Upper lobe of left lung (tissue), 6 donors: ENCODE measurements around the gene TMEM117. TPM values are rescaled to one million over a fixed set of nuclear protein-coding genes. Genes with fewer than 3 reads are reported as not detected.

Experiments used
- ATAC-seq, 2 donors: fragments of 200-7000 bp; cut with Tn5 transposase; one replicate each; pipeline ENCODE4 v1.9.1; 2022; ENCODE audit warnings: mild to moderate bottlenecking in 2 of 2, moderate library complexity in 2 of 2; ENCODE audit not compliant: low FRiP score in 2 of 2
- DNase-seq, 2 donors: peaks; one replicate each; pipeline ENCODE4 v3.0.0-alpha.2; 2019 to 2020
- H3K27ac ChIP-seq, 4 donors: fragments of 200-600 bp; sonication (generic); one replicate each; pipeline ENCODE4 v1.5.1; 2016 to 2019
- H3K27me3 ChIP-seq, 4 donors: fragments of 200-600 bp; sonication (generic); one replicate each; pipeline ENCODE4 v1.5.1; 2017 to 2019
- H3K36me3 ChIP-seq, 4 donors: fragments of 200-600 bp; sonication (generic); one replicate each; pipeline ENCODE4 v1.5.1; 2016 to 2019
- H3K4me1 ChIP-seq, 4 donors: fragments of 200-600 bp; sonication (generic); one replicate each; pipeline ENCODE4 v1.5.1; 2018 to 2019
- H3K4me3 ChIP-seq, 4 donors: fragments of 200-600 bp; sonication (generic); one replicate each; pipeline ENCODE4 v1.5.1; 2017 to 2019; ENCODE audit warnings: mild to moderate bottlenecking in 2 of 4, moderate library complexity in 1 of 4
- H3K9me3 ChIP-seq, 4 donors: fragments of 200-600 bp; sonication (generic); one replicate each; pipeline ENCODE4 v1.5.1; 2018 to 2019
- EP300 ChIP-seq, 4 donors: sonication (generic); formaldehyde crosslinking; IDR thresholded peaks; one replicate each; pipeline ENCODE4 v1.5.1; 2017; ENCODE audit warnings: antibody characterized with exemption in 4 of 4, control low read depth in 2 of 4
- POLR2A ChIP-seq, 4 donors: fragments of 450-650 bp; IDR thresholded peaks; one replicate each; pipeline ENCODE4 v1.5.1; 2016 to 2017; ENCODE audit warnings: antibody characterized with exemption in 4 of 4, mild to moderate bottlenecking in 2 of 4
- POLR2AphosphoS5 ChIP-seq, 2 donors: sonication (generic); formaldehyde crosslinking; IDR thresholded peaks; one replicate each; pipeline ENCODE4 v1.5.1; 2017; ENCODE audit warnings: antibody characterized with exemption in 2 of 2
- WGBS, 2 donors: methylation state at CpG; one replicate each; pipeline ENCODE4 v1.1.5; 2017 to 2018; 5-methylcytosine and 5-hydroxymethylcytosine counted together
- total RNA-seq, 6 donors: library from RNA; depleted of rRNA in 4 of 6; stranded (reverse); fragments of >200 nt in 4 of 6; gene quantifications; one replicate each; pipeline versions ENCODE4 v1.1.0 to v1.2.1, GENCODE V29; 2016 to 2021
- TF ChIP-seq, protein P1 (sequence below), 6 experiments: fragments of 450-650 bp in 4 of 6; fragments of 200-600 bp in 2 of 6; sonication (generic) in 2 of 6; IDR thresholded peaks; one replicate each; pipeline ENCODE4 v1.5.1; 2016 to 2019; ENCODE audit warnings: antibody characterized with exemption in 6 of 6
- donor health status: DM: no; HTN: no; CAD: no; lungs with moderate emphysema.
- donor health status: DM: no; HTN: yes; CAD: no; lungs with severe emphysema.

Gene TMEM117
- total RNA-seq, 6 donors from 2014 or later: 2.6 to 8.4 (median 4.2) TPM

DNA sequence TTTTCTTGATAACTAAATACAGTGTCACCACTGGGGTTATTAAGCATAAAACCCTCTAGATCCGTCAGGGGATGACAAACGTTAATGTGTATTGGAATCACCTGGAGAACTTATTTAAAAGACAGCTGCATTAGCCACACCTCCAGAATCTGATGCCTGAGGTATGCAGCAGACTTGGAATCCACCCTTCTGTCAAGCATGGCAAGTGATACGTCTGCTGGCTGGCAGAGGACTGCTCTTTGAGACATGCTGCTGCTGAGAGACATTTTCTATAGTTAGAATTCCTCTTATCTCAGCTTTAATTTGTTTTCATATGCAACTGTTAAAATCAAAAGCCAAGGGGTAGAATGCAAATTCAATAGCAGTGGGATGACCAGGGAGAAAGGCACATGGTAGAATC, 544.0 kb downstream of the TMEM117 start:
- WGBS, 2 donors: 54 to 75% methylated on average over 3 of the region's 3 CpGs
- H3K4me1 ChIP-seq: no peaks in the 10 kb centered on the region
- no peaks in the 10 kb centered on the region for H3K9me3 ChIP-seq
- H3K36me3 ChIP-seq: no peaks in the 10 kb centered on the region
- TF ChIP-seq EP300 (IDR thresholded peaks at IDR 0.05) (no peak), POLR2A (IDR thresholded peaks at IDR 0.05) (no peak), POLR2AphosphoS5 (IDR thresholded peaks at IDR 0.05) (no peak)
- TF ChIP-seq, protein P1, sequence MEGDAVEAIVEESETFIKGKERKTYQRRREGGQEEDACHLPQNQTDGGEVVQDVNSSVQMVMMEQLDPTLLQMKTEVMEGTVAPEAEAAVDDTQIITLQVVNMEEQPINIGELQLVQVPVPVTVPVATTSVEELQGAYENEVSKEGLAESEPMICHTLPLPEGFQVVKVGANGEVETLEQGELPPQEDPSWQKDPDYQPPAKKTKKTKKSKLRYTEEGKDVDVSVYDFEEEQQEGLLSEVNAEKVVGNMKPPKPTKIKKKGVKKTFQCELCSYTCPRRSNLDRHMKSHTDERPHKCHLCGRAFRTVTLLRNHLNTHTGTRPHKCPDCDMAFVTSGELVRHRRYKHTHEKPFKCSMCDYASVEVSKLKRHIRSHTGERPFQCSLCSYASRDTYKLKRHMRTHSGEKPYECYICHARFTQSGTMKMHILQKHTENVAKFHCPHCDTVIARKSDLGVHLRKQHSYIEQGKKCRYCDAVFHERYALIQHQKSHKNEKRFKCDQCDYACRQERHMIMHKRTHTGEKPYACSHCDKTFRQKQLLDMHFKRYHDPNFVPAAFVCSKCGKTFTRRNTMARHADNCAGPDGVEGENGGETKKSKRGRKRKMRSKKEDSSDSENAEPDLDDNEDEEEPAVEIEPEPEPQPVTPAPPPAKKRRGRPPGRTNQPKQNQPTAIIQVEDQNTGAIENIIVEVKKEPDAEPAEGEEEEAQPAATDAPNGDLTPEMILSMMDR (IDR thresholded peaks at IDR 0.05): no peak
- H3K4me3 ChIP-seq: no peak overlapping the region
- DNase-seq: no peak
- H3K27ac ChIP-seq: no peak overlapping the region
- no peak for ATAC-seq
- no peaks in the 10 kb centered on the region for H3K27me3 ChIP-seq

DNA sequence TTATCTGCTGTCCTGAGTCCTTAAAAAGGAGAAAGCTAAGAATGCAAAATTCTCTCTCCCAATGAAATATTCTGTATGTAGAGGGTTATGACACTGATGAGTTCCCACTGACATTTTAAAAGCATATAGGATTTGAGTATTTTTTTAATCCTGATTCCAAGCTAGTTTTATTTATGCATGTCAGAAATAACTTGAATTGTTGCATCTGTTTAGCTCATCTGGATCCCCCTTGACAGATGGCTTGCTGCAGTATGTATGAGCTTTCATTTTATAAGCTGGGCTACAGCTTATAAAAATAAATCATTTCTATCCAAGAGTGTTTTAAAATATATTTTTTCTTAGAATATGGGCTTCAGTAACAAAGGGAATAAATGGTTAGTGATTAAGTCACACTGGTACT, 545.0 kb downstream of the TMEM117 start:
- Histone ChIP-seq H3K27ac (no peak overlapping the region), H3K36me3 (no peaks in the 10 kb centered on the region), H3K4me3 (no peak overlapping the region), H3K27me3 (no peaks in the 10 kb centered on the region), H3K9me3 (no peaks in the 10 kb centered on the region), H3K4me1 (no peaks in the 10 kb centered on the region)
- ATAC-seq (no peak), DNase-seq (no peak)
- TF ChIP-seq, protein P1 (IDR thresholded peaks at IDR 0.05): no peak
- no peak for TF ChIP-seq POLR2A (IDR thresholded peaks at IDR 0.05)
- no peak for TF ChIP-seq POLR2AphosphoS5 (IDR thresholded peaks at IDR 0.05)
- TF ChIP-seq EP300 (IDR thresholded peaks at IDR 0.05): no peak

DNA sequence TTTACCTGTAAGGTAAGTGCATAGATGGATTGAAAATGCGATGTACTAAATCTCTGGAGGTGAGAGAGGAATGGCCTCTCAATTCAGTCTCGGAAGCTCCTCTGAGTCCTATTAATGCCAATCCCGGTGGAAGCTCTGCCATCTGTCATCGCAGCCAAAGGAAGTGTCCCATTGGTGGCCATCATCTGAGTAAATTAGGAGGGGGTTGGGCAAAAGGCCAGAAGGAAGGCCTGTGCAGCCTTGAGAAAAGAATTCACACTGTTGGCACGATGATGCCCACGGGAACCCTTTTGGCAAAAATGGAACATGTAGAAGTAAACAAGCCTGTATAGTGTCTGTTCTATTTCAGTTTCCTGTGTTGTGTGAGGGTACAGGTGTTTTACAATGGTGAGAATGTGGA, 545.5 kb downstream of the TMEM117 start:
- ATAC-seq: no peak
- TF ChIP-seq POLR2A (IDR thresholded peaks at IDR 0.05) (no peak), EP300 (IDR thresholded peaks at IDR 0.05) (no peak), POLR2AphosphoS5 (IDR thresholded peaks at IDR 0.05) (no peak)
- TF ChIP-seq, protein P1 (IDR thresholded peaks at IDR 0.05): no peak
- WGBS, 2 donors: 84 to 86% methylated on average over 6 of the region's 6 CpGs

DNA sequence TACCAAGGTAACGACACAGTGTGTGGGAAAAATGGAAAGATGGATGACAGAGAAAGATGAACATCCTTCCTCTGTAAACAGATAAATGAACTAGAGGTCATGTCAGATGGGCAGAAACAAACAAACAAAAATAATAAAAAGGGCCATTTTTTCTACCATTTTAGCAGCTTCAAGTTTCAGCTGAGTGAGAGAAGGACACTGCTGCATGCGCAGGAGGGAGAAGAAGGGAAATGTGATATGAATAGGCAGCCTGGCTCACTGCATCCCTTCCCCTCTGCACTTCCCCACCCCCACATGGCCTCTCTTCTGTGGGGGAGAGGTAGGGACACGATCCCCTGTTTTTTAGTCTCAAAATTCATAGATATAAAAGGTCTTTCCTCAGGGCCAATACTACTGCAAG, 548.3 kb downstream of the TMEM117 start:
- Histone ChIP-seq H3K27me3 (no peaks in the 10 kb centered on the region), H3K9me3 (no peaks in the 10 kb centered on the region), H3K4me1 (no peaks in the 10 kb centered on the region), H3K4me3 (no peak overlapping the region), H3K36me3 (no peaks in the 10 kb centered on the region), H3K27ac (no peak overlapping the region)
- 68 to 72% methylated on average over 3 of the region's 3 CpGs for WGBS, 2 donors
- TF ChIP-seq EP300 (IDR thresholded peaks at IDR 0.05) (no peak), POLR2AphosphoS5 (IDR thresholded peaks at IDR 0.05) (no peak), POLR2A (IDR thresholded peaks at IDR 0.05) (no peak)
- TF ChIP-seq, protein P1 (IDR thresholded peaks at IDR 0.05): no peak
- no peak for ATAC-seq
- no peak for DNase-seq

More for the DNA sequence above, 545.5 kb downstream of the TMEM117 start:
- no peak for DNase-seq
- no peaks in the 10 kb centered on the region for H3K36me3 ChIP-seq
- H3K4me3 ChIP-seq: no peak overlapping the region
- H3K27me3 ChIP-seq: no peaks in the 10 kb centered on the region
- no peaks in the 10 kb centered on the region for H3K9me3 ChIP-seq
- H3K27ac ChIP-seq: no peak overlapping the region
- no peaks in the 10 kb centered on the region for H3K4me1 ChIP-seq

DNA sequence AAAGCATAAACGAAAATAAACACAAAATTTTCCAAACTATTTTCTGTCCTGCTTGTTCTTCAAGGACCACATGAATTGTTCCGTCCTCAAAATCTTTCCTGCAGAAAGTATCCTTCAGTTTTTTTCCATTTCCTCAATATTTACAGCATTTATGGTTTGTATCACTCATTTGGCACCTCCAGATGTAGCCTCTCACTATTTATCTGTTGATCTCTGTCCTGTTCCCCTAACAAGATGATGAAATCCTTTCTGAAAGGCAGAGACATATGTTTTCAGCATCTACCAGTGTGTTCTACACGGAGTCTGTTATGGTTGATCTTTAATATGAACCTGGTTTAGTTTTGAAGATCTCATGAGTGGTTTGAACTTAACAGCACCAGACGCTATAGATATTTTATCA, 550.1 kb downstream of the TMEM117 start:
- H3K9me3 ChIP-seq: no peaks in the 10 kb centered on the region
- TF ChIP-seq EP300 (IDR thresholded peaks at IDR 0.05) (no peak), POLR2A (IDR thresholded peaks at IDR 0.05) (no peak), POLR2AphosphoS5 (IDR thresholded peaks at IDR 0.05) (no peak)
- TF ChIP-seq, protein P1 (IDR thresholded peaks at IDR 0.05): no peak
- DNase-seq (no peak), ATAC-seq (no peak)
- WGBS, 2 donors: 75% methylated on average over 4 of the region's 4 CpGs
- H3K27me3 ChIP-seq: no peaks in the 10 kb centered on the region
- H3K36me3 ChIP-seq: no peaks in the 10 kb centered on the region
- no peak overlapping the region for H3K4me3 ChIP-seq
- H3K27ac ChIP-seq: no peak overlapping the region
- no peaks in the 10 kb centered on the region for H3K4me1 ChIP-seq
